ENCODE data around the gene BARHL1. TPM values are rescaled to one million over a fixed set of nuclear protein-coding genes. Genes with fewer than 3 reads are reported as not detected.

BARHL1 gene
- total RNA-seq, 1 experiment from 2014 or later, result not detected

DNA sequence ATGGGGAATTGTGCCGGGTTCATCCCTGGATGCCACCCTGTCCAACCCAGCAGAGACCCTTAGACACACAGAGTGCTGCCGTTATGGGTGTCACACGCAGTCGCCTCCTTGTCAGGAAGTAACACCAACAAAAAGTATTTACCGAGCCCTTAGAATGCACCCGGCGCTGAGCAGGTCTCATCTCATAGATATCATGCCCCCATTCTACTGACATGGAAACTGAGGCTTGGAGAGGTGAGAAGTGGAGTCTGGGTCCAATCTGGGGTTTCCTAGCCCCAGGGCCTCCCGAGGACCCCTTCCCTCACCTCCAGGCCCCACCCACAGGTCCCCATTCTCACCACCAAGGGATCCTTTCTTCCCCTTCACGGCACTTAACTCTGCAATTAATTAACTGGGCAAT is 36.8 kb upstream of the BARHL1 start:
- no peak overlapping the region for H3K4me3 ChIP-seq (replicated peaks in 1 of 2; ENCODE audit: low read depth in 1 of 2, low read length in 2 of 2)
- no peaks in the 10 kb centered on the region for H3K9me3 ChIP-seq (ENCODE audit: control insufficient read depth in 1 of 2, insufficient read depth in 1 of 2, low read depth in 1 of 2, low read length in 2 of 2)
- no peaks in the 10 kb centered on the region for H3K36me3 ChIP-seq (ENCODE audit: control insufficient read depth in 1 of 2, insufficient read depth in 2 of 2, low read length in 2 of 2)
- peak overlapping the region; percentile 54; the same call in 1 of the 2 replicates for H3K4me2 ChIP-seq (ENCODE audit: low read length)
- no peaks in the 10 kb centered on the region for H3K9me2 ChIP-seq (ENCODE audit: insufficient read depth)
- no peak for DNase-seq (ENCODE audit: low read depth, low spot score)
- ChIA-PET CTCF (no interaction called here), POLR2A (no interaction called here), RAD21 (ENCODE audit: low non-redundant PET in 1 of 2, low total read pairs in 2 of 2, uncharacterized antibody in 2 of 2, unreplicated experiment in 2 of 2) (no interaction called here)
- no TSS peak for BruUV-seq (replicated peaks)
- H4K20me1 ChIP-seq (ENCODE audit: insufficient read depth), result no peaks in the 10 kb centered on the region
- no peak overlapping the region for H2AFZ ChIP-seq (ENCODE audit: low read depth, low read length, poor library complexity, severe bottlenecking)
- no peaks in the 10 kb centered on the region for H3K27me3 ChIP-seq (ENCODE audit: insufficient read depth, low read length)
- TF ChIP-seq RAD21 (IDR thresholded peaks at IDR 0.05; ENCODE audit: low read depth), result no peak
- TF ChIP-seq JUND (IDR thresholded peaks at IDR 0.05), result no peak
- no peak for TF ChIP-seq CEBPB (IDR thresholded peaks at IDR 0.05; ENCODE audit: low read depth)
- no peak for TF ChIP-seq EGR1 (IDR thresholded peaks at IDR 0.05; ENCODE audit: low read depth)
- TF ChIP-seq YY1 (IDR thresholded peaks at IDR 0.05; ENCODE audit: extremely low read depth, insufficient replicate concordance, low read depth, low read length), result no peak
- TF ChIP-seq CBX3 (IDR thresholded peaks at IDR 0.05; ENCODE audit: low read depth), result no peak
- TF ChIP-seq EZH2phosphoT487 (IDR thresholded peaks at IDR 0.05; ENCODE audit: borderline replicate concordance), result no peak
- no peak for TF ChIP-seq SRF (IDR thresholded peaks at IDR 0.05; ENCODE audit: low read depth)
- no peak for TF ChIP-seq CTCF (IDR thresholded peaks at IDR 0.05 in 2 of 3, conservative IDR thresholded peaks at IDR 0.05 in 1 of 3; ENCODE audit: borderline replicate concordance in 1 of 3, insufficient read depth in 1 of 3, low read depth in 2 of 3, low read length in 2 of 3)
- no peak for TF ChIP-seq POLR2A (IDR thresholded peaks at IDR 0.05; ENCODE audit: borderline replicate concordance, extremely low read depth, insufficient read depth, insufficient read length)
- TF ChIP-seq TCF7L2 (IDR thresholded peaks at IDR 0.05; ENCODE audit: borderline replicate concordance, extremely low read depth, insufficient read depth, insufficient read length), result no peak
- TF ChIP-seq FOSL1 (IDR thresholded peaks at IDR 0.05; ENCODE audit: low read depth), result no peak
- TF ChIP-seq ZNF274 (IDR thresholded peaks at IDR 0.05; ENCODE audit: low read depth, low read length), result no peak
- intact Hi-C loops (cut with micrococcal nuclease), result no loop called here
- ATAC-seq, result no peak
- peaks cover 4 to 27% of the 10 kb centered on the region in 2 experiments; a peak in 3 of 4 replicates for H3K4me1 ChIP-seq (ENCODE audit: control insufficient read depth in 1 of 2, insufficient read depth in 2 of 2, low read length in 2 of 2)
- no peak overlapping the region for H3K27ac ChIP-seq (ENCODE audit: low read depth, low read length)
- no peak overlapping the region for H3K9ac ChIP-seq (ENCODE audit: low read length)
- no peaks in the 10 kb centered on the region for H3K79me2 ChIP-seq (ENCODE audit: insufficient read depth, low read length)

Measured in HCT116 (cell line).